ENCODE measurements around the gene ADARB2.

The ADARB2 gene

DNA sequence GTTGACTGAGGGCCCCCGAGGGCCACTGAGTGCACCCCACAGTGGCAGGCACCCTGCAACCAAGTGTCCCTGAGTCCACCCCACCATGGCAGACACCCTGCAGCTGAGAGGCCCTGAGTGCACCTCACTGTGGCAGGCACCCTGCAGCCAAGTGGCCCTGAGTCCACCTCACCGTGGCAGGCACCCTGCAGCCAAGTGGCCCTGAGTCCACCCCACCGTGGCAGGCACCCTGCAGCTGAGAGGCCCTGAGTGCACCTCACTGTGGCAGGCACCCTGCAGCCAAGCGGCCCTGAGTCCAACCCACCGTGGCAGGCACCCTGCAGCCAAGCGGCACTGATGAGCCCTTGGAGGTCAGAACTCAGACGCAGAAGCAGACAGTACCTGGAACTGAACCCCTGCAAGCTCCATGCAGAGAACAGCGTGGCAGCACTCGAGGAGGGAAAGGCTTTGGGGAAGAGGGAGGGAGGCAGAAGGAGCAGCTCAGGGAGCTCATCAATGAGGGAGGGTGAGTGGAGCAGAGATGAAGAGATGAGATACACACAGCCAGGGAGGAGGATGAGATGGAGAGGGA is 524.7 kb downstream of the ADARB2 start:
- no peak for DNase-seq

DNA sequence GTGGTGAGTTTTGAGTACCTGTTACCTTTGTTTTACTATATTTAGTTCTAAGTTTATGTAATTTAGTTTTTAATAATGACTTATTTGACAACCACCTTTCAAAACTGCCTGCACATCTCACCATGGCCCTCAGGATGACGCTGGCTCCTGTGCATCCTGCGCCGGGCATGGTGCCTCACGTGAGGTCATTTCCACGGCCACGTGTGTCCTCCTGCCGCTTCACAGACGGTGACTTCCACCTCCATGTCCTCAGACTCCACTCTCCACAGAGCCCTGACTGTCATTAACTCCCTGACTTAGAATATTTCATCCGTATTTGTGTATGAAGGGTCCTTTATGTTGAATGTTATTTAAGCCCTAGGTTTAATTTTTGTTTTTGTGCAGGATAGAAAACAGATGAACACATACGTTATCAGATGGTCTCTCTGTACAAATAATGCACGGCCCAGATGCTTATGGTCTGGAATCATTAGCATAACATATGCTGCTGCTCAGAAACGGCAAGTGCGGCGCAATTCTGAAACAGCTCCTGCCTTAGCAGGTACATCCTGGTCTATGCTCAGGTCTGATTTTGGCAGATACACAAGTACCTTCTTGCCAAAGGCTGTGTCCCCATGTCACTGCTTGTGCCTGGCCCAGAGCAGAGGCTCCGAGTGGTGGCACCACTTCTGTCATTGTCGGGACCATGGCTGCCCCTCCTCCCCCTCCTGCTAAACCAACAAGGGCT is 525.3 kb downstream of the ADARB2 start:
- DNase-seq = no peak

- no peak for DNase-seq
These were observed 526.7 kb downstream of the ADARB2 start for GRCh38 chr10:1210667-1211066.

GRCh38 chr10:1209355-1209979 is 527.9 kb downstream of the ADARB2 start:
- no peak for DNase-seq

DNA sequence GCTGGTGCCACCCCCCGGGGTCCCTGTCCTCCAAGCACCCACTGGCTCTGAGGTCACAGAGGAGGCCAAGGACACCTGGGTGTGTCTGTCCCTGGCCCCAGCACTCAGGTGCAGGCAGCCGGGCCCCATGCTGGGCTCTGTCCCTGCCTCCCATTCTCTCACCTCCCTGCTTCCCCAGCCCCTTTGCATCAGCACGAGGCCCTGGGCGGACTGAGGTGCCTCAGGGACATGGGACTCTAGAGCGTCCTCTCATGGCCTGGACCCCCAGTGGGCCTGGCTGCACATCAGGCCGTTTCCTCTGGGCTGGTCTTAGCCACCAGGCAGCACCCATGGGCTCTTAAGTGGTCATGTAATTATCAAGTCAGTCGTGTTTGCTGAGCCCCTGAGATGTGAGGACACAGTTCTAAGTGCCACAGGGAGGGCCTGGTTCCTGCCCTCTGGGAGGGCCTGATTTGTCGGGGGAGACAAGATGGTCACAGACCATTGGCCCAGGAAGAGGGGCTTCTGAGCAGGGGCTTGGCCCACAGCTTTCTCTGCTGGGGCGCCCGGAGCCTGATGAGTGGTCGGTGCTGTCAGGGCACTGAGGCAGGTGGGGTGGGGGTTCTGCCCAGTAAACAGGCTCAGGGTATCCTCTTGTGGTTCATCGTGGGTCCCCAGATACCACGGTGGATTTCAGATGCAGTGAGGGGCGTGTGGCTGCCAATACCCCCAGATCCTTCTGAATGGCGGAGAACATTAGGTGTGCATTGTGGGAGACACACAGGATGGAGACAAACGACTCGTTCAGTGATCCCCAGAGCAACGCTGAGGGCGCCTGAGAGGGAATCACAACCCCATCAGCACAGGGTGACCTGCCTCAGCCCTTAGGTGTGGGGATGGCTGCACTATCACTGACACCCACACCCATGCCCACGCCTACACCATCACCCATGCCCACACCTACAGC is 528.7 kb downstream of the ADARB2 start:
- no peak for DNase-seq

DNA sequence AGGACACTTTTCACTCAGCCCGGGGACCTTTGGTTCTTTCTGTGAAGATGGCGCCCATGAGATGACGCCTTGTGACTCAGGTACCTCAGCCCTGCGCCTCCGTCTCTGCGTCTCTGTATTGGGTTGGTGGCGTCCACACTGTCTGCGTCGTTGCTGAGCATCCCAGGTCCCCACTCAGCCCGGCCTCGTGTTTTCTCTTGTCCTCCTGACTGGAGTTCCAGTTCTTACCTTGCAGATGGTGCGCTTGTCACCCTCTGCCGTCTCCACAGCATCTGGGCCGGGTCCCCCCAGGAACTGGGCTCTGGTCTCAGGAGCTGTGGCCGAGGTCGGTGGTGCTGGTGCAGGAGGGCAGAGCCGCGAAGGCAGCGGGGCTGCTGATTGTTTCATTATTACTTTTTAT is 530.7 kb downstream of the ADARB2 start:
- no peak for DNase-seq

GRCh38 chr10:1206101-1206500 is 531.2 kb downstream of the ADARB2 start:
- DNase-seq = no peak

- no peak for DNase-seq
These were observed 531.8 kb downstream of the ADARB2 start for GRCh38 chr10:1205450-1206030.

DNA sequence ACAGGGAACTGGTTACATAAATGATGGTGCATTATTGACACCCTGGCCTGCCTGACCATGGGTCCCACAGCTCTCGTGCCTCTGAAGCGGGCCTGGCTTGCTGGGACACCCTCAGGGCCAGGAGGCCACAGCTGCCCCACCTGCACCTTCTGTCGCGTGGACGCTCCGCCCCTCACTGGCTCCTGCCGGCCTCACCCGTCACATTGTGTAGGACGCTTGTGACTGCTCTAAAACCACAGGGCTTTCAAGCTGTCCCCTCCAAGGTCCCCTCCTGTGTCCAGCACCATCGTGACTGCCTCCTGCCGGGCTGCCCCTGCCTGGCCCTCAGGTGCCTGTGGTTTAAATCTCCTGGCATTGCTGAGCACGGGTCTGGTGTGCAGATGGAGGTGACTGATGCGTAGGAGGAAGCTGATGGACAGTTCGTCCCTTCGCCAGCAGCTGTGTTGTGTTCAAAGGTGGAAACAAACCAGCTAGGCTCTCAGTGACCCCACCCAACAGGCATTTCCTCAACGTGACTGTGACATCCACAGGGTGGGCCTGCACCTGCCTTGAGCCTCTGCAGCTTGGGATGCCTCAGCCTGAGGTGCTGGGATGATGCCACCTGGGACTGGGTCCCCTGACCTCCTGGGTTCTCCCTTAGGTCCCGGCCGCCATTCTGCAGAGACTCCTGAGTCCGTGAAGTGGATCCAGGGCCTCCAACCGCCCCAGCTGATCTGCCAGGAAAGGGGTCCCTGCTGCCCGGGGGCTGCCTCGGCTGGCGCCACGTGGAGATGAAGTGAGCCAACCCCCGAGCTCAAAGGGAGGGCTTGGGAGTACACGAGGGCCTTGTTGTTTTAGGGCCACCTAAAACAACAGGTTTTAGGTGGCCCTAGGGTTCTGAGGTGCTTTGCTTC is 532.6 kb downstream of the ADARB2 start:
- no peak for DNase-seq

DNA sequence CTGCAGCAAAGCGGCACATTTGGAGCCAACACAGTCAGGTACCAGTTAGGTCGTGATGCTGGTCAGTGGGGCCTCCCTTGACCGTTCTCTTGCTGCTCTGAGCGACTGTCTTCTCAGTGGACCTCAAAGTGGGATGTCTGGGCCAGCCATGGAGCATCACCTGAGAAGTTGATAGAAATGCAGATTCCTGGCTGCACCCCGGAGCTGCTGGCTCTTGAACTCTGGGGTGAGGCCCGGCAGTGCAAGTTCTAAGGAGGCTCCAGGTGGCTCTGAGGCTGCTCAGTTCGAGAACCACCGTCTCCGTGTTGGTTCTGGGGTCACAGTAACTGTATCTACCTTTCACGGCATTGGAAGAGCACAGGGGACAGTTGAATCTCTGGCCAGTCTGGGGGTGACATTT is 533.6 kb downstream of the ADARB2 start:
- no peak for DNase-seq

DNA sequence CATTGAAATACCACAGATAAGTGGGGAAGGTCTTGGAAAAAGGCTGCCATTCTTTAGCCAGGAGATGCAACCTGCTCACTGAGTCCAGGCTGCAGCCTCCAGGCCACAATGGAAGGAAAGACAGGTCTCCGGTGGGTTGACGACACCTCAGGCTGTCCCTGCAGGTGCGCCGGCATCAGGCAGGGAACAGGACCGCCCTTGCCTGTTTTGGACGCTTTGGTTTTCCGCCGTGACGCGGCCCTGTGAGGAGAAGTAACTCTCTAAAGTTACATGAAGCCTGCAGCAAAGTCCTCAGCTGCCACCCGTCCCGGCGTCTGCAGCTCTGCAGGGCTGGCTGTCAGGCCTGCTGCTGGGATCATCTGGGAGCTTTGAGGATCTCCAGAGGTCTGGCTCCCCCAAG is 534.1 kb downstream of the ADARB2 start:
- no peak for DNase-seq

- DNase-seq = no peak
These were observed 535.0 kb downstream of the ADARB2 start for GRCh38 chr10:1202343-1202742.

- DNase-seq = no peak
These were observed 536.2 kb downstream of the ADARB2 start for GRCh38 chr10:1200866-1201807.

GRCh38 chr10:1199897-1200721 is 537.2 kb downstream of the ADARB2 start:
- no peak for DNase-seq

DNA sequence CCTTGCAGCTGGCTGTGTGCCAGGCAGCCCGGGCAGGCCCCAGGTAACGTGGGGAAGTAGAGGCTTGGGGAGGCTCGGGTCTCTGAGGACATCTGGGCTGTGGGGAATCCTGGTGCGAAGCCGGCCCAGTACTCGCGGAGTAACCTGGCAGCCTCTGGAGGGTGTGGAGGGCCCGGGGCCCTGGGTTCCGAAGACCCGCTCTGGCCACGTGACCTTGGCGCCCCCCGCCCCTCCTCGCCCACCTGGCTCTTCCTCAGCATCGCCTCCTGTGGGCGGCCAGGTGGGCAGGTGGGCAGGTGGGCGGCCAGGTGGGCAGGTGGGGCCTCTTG is 538.0 kb downstream of the ADARB2 start:
- DNase-seq = no peak

- DNase-seq = no peak
These were observed 538.6 kb downstream of the ADARB2 start for GRCh38 chr10:1198453-1199344.

DNA sequence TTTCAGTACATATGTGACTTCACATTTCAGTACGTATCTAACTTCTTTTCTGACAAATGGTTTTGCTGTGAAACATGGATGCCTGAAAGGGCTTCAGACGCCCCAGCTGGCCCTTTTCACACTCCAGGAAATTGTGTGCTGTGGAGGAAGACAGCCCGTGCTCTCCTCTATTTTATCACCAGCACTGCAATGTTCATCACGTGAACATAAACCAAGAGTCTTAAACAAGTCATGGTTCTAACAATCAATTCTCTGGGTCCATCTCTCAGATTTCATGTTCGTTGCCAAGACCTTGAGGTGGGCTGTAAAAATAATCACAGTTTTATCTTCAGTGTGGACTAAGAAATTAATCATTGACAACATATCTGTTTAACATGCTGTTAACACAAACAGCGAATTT is 539.9 kb downstream of the ADARB2 start:
- DNase-seq = no peak

DNA sequence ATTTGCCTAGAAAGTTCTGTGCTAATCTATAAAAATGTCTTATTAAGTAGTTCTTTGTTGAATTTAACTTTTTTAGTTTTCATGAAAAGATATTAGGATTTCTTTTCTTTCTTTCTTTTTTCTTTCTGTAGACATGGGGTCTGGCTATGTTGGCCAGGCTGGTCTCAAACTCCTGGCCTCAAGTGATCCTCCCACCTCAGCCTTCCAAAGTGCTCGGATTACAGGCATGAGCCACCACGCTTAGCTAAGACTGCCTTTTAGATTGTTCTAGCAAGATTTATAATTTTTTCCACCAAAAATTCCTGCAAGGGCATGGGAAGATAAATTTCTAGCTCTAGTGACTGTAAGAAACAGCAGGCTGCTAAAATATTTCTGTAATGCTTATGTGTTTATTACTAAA is 540.7 kb downstream of the ADARB2 start:
- no peak for DNase-seq

DNA sequence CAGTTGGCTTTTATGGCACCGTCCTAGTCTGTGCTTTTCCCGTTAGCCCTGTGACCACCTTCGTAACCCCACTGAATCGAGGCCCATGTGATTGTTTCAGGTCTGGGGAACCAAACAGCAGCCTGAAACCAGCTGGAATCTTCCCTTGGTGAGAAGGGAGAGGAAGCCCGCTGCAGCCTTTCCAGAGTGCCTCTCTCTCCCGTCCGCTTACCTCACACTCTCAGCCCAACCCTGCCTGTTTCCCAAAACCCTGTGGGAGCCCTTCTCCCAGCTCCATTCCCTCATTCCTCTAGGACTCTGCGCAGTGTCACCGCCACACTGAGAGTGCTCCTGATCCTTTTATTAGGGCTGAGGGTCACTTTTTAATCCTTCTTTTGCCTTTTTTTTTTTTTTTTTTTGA is 541.5 kb downstream of the ADARB2 start:
- no peak for DNase-seq
